Urinary bladder (tissue), 4 donors: Measurements from ENCODE around the gene SIK3. TPM values are rescaled to one million over a fixed set of nuclear protein-coding genes. Genes with fewer than 3 reads are reported as not detected.

ENCODE experiments used
- DNase-seq: peaks from one replicate; pipeline ENCODE4 v3.0.0-alpha.2; 2015; ENCODE audit errors: extremely low spot score
- H3K27ac ChIP-seq: one replicate; pipeline ENCODE4 v1.5.1; 2013; ENCODE audit warnings: low read depth, mild to moderate bottlenecking, moderate library complexity
- H3K36me3 ChIP-seq: one replicate; pipeline ENCODE4 v1.6.1; 2013; ENCODE audit warnings: mild to moderate bottlenecking, moderate library complexity; ENCODE audit not compliant: insufficient read depth
- H3K4me1 ChIP-seq: one replicate; pipeline ENCODE4 v1.6.1; 2013; ENCODE audit warnings: mild to moderate bottlenecking, moderate library complexity; ENCODE audit not compliant: insufficient read depth
- H3K4me3 ChIP-seq: one replicate; pipeline ENCODE4 v1.5.1; 2013; ENCODE audit warnings: low read depth, low read length
- WGBS: extraction: QIAGEN DNeasy Blood & Tissue Kit; methylation state at CpG from one replicate; pipeline ENCODE4 v1.1.7; 2013; 5-methylcytosine and 5-hydroxymethylcytosine counted together
- polyA plus RNA-seq: library from polyadenylated mRNA; stranded (reverse); fragments of 200-250 nt; gene quantifications from one replicate; pipeline ENCODE4 v1.2.3, GENCODE V29; 2013
- total RNA-seq: library from RNA; depleted of rRNA; stranded (reverse); fragments of >200 nt; gene quantifications from one replicate; pipeline ENCODE4 v1.2.3, GENCODE V29; 2014
- donor health status: healthy with polysubstance abuse.
- donor health status: healthy.

SIK3 gene
- total and polyA plus RNA-seq, 2 donors = 17.2 to 24.0 TPM

DNA sequence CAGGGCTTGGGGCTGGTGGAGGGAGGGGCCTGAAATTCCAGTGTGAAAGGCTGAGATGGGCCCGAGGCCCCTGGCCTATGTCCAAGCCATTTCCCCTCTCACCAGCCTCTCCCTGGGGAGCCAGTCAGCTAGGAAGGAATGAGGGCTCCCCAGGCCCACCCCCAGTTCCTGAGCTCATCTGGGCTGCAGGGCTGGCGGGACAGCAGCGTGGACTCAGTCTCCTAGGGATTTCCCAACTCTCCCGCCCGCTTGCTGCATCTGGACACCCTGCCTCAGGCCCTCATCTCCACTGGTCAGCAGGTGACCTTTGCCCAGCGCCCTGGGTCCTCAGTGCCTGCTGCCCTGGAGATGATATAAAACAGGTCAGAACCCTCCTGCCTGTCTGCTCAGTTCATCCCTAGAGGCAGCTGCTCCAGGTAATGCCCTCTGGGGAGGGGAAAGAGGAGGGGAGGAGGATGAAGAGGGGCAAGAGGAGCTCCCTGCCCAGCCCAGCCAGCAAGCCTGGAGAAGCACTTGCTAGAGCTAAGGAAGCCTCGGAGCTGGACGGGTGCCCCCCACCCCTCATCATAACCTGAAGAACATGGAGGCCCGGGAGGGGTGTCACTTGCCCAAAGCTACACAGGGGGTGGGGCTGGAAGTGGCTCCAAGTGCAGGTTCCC lies 268.6 kb downstream of the SIK3 start, which contains the start of gene APOC3:
TSS of gene APOC3 (plus strand) at position 383 of the 659 bp plus-strand sequence. CDS start 676 bp downstream, outside the sequence.
- DNase-seq = no peak
- 74% methylated on average over 9 of the region's 9 CpGs for WGBS
- Histone ChIP-seq H3K4me1 (no peaks in the 10 kb centered on the region), H3K36me3 (no peaks in the 10 kb centered on the region), H3K4me3 (no peak within 1 kb of the TSS), H3K27ac (no peak within 1 kb of the TSS)

DNA sequence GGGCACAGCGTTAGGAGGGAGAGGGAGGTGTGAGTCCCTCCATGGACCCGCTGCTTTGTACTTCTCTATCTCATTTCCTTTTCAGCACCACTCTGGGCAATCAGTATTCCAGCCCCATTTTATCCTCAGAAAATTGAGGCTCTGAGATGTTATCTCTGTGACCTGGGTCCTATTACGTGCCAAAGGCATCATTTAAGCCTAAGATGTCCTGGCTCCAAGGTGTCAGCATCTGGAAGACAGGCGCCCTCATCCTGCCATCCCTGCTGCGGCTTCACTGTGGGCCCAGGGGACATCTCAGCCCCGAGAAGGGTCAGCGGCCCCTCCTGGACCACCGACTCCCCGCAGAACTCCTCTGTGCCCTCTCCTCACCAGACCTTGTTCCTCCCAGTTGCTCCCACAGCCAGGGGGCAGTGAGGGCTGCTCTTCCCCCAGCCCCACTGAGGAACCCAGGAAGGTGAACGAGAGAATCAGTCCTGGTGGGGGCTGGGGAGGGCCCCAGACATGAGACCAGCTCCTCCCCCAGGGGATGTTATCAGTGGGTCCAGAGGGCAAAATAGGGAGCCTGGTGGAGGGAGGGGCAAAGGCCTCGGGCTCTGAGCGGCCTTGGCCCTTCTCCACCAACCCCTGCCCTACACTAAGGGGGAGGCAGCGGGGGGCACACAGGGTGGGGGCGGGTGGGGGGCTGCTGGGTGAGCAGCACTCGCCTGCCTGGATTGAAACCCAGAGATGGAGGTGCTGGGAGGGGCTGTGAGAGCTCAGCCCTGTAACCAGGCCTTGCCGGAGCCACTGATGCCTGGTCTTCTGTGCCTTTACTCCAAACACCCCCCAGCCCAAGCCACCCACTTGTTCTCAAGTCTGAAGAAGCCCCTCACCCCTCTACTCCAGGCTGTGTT lies 269.4 kb downstream of the SIK3 start:
- DNase-seq = no peak
- Histone ChIP-seq H3K36me3 (no peaks in the 10 kb centered on the region), H3K4me3 (no peak overlapping the region), H3K27ac (no peak overlapping the region), H3K4me1 (no peaks in the 10 kb centered on the region)
- WGBS = 70% methylated on average over 16 of the region's 16 CpGs

- no peak overlapping the region for H3K27ac ChIP-seq
- WGBS = 94% methylated on average over 6 of the region's 6 CpGs
- H3K36me3 ChIP-seq = no peaks in the 10 kb centered on the region
- DNase-seq = no peak
- no peak overlapping the region for H3K4me3 ChIP-seq
- H3K4me1 ChIP-seq = no peaks in the 10 kb centered on the region
These were observed 270.8 kb downstream of the SIK3 start for GRCh38 chr11:116827461-116827860.

GRCh38 chr11:116826751-116827431 lies 271.3 kb downstream of the SIK3 start:
- 73% methylated on average over 9 of the region's 9 CpGs for WGBS

DNA sequence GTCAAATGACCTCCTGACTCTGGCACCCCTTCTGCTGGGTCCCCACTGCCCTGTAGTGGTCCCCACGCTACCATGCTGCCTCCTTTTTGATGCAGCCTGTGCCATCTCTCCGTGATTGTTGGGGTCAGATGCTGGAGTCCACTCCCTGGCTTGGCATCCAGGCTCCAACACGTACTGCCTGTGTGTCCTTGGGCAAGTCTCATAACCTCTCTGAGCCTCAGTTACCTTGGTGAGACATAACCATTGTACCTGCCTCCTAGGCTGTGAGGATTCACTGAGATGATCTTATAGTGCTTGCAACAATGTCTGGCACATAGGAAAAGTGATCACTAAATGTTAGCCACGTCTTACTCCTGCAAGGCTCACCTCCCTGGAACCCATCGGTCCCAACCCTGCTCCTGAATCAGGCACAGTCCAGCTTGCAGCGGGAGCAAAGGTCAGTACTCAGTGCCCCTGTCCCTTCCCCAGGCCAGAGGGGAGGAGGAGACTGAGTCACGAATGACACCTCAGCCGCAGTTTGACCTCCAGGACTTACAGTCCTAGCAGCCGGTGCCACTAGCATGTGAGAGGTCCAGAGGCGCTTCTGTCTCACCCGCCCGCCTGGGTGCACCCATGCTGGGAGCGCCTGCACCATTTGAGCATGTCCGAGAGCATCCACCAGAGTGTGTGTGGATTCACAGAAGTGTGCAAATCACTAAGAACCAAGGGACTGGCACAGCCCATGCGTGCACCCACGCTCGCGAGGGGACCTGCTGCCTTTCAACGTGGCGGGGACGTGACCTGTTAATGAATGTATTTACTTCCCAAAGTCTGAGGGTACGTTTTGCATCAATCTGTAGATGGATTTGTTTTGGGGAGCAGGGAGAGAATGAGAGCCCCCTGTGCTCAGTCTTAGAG lies 272.1 kb downstream of the SIK3 start:
- Histone ChIP-seq H3K27ac (no peak overlapping the region), H3K4me3 (no peak overlapping the region), H3K4me1 (no peaks in the 10 kb centered on the region), H3K36me3 (no peaks in the 10 kb centered on the region)
- DNase-seq = no peak
- WGBS = 77% methylated on average over 22 of the region's 22 CpGs

More at GRCh38 chr11:116826751-116827431, 271.3 kb downstream of the SIK3 start:
- H3K36me3 ChIP-seq = no peaks in the 10 kb centered on the region
- no peak overlapping the region for H3K27ac ChIP-seq
- no peaks in the 10 kb centered on the region for H3K4me1 ChIP-seq
- DNase-seq = no peak
- no peak overlapping the region for H3K4me3 ChIP-seq

DNA sequence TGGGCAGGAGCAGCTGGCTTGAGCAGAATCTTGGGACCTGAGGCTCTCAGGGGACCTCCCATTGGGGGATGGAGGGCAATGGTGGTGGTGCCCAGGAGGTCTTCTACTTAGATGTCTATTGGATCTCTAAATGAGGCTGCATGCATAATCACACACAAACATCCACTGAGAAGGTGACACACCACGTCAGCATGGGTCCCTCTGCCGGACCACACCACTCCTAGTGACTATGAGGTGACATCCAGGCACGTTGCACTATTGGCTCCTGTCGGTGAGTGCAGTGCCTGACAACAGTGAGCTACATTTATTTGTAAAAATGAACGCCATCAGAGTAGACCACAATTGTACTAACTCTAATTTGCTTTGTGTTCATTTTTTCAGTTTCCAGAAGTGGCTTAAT lies 272.8 kb downstream of the SIK3 start:
- Histone ChIP-seq H3K4me1 (no peaks in the 10 kb centered on the region), H3K27ac (no peak overlapping the region), H3K4me3 (no peak overlapping the region), H3K36me3 (no peaks in the 10 kb centered on the region)
- DNase-seq = no peak
- 78% methylated on average over 5 of the region's 5 CpGs for WGBS

DNA sequence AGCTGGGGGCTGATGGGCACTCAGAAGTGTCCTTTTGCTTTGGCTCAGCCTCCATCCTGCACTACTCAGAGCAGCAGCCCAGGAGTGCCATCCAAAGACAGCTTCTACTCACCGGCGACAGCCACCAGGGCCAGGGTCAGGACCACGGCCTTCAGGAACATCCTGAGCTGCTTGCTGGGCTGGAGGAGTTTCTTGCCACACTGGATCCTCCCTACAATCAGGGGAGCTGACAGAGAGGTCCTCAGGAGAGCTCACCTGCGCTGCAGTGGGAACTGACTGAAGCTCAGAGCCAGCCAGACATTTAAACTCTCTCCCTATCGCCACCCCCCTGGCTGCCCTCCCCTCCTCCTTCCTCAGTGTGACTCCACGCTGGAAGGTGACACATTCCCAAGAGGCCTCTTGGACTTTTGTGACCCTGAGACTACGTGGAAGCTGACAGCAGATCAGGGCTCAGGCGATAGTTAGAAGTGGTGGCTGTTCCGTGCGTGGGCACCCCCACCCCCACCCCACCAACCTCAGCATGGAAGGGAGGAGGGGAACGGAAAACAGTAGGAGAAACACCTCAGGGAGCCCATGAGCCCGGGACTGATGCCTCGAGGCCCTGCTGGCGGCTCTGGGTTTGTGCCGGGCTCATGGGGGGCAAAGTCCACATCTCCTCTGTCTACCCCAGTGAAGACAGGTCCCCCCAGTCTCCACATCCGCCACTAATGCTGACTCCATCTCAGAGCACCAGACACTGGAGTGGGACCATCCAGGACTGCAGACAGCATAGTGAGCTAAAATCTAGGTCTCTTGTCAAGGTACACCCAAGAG lies 275.0 kb downstream of the SIK3 start, which contains the start of gene APOA4:
TSS of gene APOA4 (minus strand) at position 274 of the 813 bp plus-strand sequence. CDS start at position 161, 113 bp downstream.
- H3K27ac ChIP-seq = no peak within 1 kb of the TSS
- no peaks in the 10 kb centered on the region for H3K36me3 ChIP-seq
- no peaks in the 10 kb centered on the region for H3K4me1 ChIP-seq
- H3K4me3 ChIP-seq = no peak within 1 kb of the TSS
- no peak for DNase-seq
- 80% methylated on average over 16 of the region's 16 CpGs for WGBS

GRCh38 chr11:116822575-116822974 lies 275.7 kb downstream of the SIK3 start:
- 70% methylated on average over 5 of the region's 5 CpGs for WGBS
- DNase-seq = no peak
- no peaks in the 10 kb centered on the region for H3K36me3 ChIP-seq
- no peak overlapping the region for H3K4me3 ChIP-seq
- no peak overlapping the region for H3K27ac ChIP-seq
- no peaks in the 10 kb centered on the region for H3K4me1 ChIP-seq

DNA sequence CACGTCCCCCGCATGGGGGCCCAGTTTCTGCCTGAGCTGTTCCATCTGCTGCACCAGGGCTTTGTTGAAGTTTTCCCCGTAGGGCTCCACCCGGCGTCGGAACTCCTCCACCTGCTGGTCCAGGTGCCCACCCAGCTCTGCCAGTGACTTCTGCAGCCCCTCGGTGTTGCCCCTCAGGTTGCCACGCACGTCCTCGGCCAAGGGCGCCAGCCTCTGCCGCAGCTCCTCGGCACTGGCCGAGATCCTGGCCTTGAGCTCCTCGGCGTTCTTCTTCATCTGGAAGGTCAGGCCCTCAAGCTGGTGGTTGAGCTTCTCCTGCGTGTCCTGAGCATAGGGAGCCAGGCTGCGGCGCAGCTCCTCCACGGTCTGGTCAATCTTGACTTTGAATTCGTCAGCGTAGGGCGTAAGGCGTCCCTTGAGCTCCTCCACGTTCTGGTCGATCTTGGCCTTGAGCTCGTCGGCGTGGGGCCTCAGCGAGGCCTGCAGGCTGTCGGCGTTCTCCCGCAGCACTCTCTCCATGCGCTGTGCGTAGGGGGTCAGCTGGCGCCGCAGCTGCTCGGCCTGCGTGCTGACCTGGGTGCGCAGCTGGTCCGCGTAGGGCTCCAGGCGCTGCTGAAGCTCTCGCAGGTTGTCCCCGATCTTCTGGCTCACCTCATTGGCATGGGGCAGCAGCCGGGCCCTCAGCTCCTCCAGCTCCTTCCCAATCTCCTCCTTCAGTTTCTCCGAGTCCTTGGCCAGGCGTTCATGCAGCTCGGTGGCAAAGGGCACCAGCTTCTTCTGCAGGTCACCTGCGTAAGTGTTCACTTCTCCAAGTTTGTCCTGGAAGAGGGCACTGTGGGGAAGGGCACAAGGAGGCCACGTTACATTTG lies 276.9 kb downstream of the SIK3 start:
- no peak for DNase-seq
- Histone ChIP-seq H3K27ac (no peak overlapping the region), H3K4me3 (no peak overlapping the region), H3K4me1 (no peaks in the 10 kb centered on the region), H3K36me3 (no peaks in the 10 kb centered on the region)
- 93% methylated on average over 51 of the region's 51 CpGs for WGBS

DNA sequence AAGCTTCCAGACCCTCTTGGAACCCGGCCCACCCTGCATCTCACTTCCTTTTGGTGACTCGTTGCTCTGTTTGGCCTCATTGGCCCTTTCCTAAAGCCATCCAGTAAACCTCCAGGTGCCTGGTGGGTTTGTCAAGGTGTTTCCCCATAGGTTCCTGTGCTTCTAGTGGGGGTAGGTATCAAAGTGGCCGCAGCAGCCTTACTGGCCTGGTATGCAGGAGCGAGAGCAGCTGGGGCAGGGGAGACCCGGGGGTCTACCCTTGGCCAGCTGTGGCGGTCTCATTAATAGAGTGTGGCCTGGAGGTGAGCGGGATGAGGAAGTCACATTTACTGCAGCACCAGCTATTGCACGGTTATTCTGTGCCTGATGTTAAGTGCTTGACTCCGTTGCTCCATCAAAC lies 279.2 kb downstream of the SIK3 start:
- Histone ChIP-seq H3K4me1 (no peaks in the 10 kb centered on the region), H3K36me3 (no peaks in the 10 kb centered on the region), H3K4me3 (no peak overlapping the region), H3K27ac (no peak overlapping the region)
- WGBS = 88% methylated on average over 9 of the region's 9 CpGs
- no peak for DNase-seq

DNA sequence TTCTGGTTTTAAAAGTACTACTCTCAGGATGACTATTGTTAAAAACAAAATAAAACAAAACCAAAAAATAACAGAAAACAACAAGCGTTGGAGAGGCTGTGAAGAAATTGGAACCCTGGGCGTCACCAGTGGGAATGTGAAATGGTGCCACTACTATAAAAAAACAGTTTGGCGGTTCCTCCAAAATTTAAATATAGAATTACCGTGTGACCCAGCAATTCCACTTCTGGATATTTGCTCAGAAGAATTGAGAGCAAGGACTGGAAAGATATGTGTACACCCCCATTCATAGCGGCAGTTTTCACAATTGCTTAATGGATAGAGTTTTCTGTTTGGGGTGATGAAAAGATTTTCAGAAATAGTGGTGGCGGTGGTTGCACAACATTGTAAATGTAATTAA lies 283.7 kb downstream of the SIK3 start:
- Histone ChIP-seq H3K36me3 (no peaks in the 10 kb centered on the region), H3K27ac (no peak overlapping the region), H3K4me3 (no peak overlapping the region), H3K4me1 (no peaks in the 10 kb centered on the region)
- DNase-seq = no peak
- WGBS = 77% methylated on average over 6 of the region's 6 CpGs
